SK-N-SH treated with all-trans-retinoic acid at 6 μM for 48 hours (cell line): ENCODE data around the gene IMPA2.

Source experiments
- ATAC-seq: fragments of 200-7000 bp; cut with Tn5 transposase; 3 replicates; pipeline ENCODE4 v1.9.1; 2020; ENCODE audit warnings: mild to moderate bottlenecking, moderate library complexity
- ARNTL ChIP-seq: fragments of 450-650 bp; formaldehyde crosslinking; IDR thresholded peaks from 2 replicates; pipeline ENCODE4 v1.5.0; 2020; ENCODE audit warnings: low read depth, mild to moderate bottlenecking, moderate library complexity, borderline replicate concordance
- CSDC2 ChIP-seq: fragments of 250-450 bp; sonication (Bioruptor Pico); IDR thresholded peaks from 2 replicates; pipeline ENCODE4 v1.5.0; 2020; ENCODE audit warnings: mild to moderate bottlenecking, moderate library complexity
- ESRRG ChIP-seq: fragments of 250-450 bp; sonication (Bioruptor Pico); IDR thresholded peaks from 2 replicates; pipeline ENCODE4 v1.6.1; 2021; ENCODE audit warnings: mild to moderate bottlenecking
- GLIS3 ChIP-seq: fragments of 250-450 bp; sonication (Bioruptor Pico); IDR thresholded peaks from 2 replicates; pipeline ENCODE4 v1.5.0; 2020; ENCODE audit warnings: mild to moderate bottlenecking, moderate library complexity
- ISL1 ChIP-seq: fragments of 250-450 bp; sonication (Bioruptor Pico); IDR thresholded peaks from 2 replicates; pipeline ENCODE4 v2.1.2; 2022; ENCODE audit warnings: mild to moderate bottlenecking, moderate library complexity
- PPARA ChIP-seq: fragments of 250-450 bp; sonication (Bioruptor Pico); IDR thresholded peaks from 2 replicates; pipeline ENCODE4 v1.5.0; 2020; ENCODE audit warnings: mild to moderate bottlenecking, borderline replicate concordance
- RARB ChIP-seq: fragments of 250-450 bp; sonication (Bioruptor Pico); IDR thresholded peaks from 2 replicates; pipeline ENCODE4 v1.8.0; 2021; ENCODE audit warnings: mild to moderate bottlenecking, moderate library complexity
- SNAI2 ChIP-seq: fragments of 250-450 bp; sonication (Bioruptor Pico); IDR thresholded peaks from 2 replicates; pipeline ENCODE4 v1.5.0; 2020; ENCODE audit warnings: mild to moderate bottlenecking, moderate library complexity
- TCF4 ChIP-seq: fragments of 250-450 bp; sonication (Bioruptor Pico); IDR thresholded peaks from 2 replicates; pipeline ENCODE4 v1.8.0; 2021; ENCODE audit warnings: mild to moderate bottlenecking, moderate library complexity, borderline replicate concordance
- TOX ChIP-seq: fragments of 250-450 bp; sonication (Bioruptor Pico); IDR thresholded peaks from 2 replicates; pipeline ENCODE4 v1.8.0; 2021; ENCODE audit warnings: mild to moderate bottlenecking, moderate library complexity, borderline replicate concordance
- ZC3H10 ChIP-seq: fragments of 250-450 bp; sonication (Bioruptor Pico); IDR thresholded peaks from 2 replicates; pipeline ENCODE4 v1.5.1; 2021; ENCODE audit warnings: mild to moderate bottlenecking, moderate library complexity
- ZFP3 ChIP-seq: fragments of 250-450 bp; sonication (Bioruptor Pico); IDR thresholded peaks from 2 replicates; pipeline ENCODE4 v1.5.0; 2020; ENCODE audit warnings: mild to moderate bottlenecking, moderate library complexity
- ZFP30 ChIP-seq: fragments of 450-650 bp; formaldehyde crosslinking; IDR thresholded peaks from 2 replicates; pipeline ENCODE4 v1.5.0; 2022; ENCODE audit warnings: mild to moderate bottlenecking, moderate library complexity
- ZNF565 ChIP-seq: fragments of 450-650 bp; formaldehyde crosslinking; conservative IDR thresholded peaks from 2 replicates; pipeline ENCODE4 v1.5.0; 2020; ENCODE audit warnings: low read depth, mild to moderate bottlenecking, moderate library complexity
- ZNF70 ChIP-seq: fragments of 450-650 bp; formaldehyde crosslinking; IDR thresholded peaks from 2 replicates; pipeline ENCODE4 v1.5.0; 2020; ENCODE audit warnings: mild to moderate bottlenecking, moderate library complexity
- ZNF8 ChIP-seq: fragments of 450-650 bp; formaldehyde crosslinking; IDR thresholded peaks from 2 replicates; pipeline ENCODE4 v1.5.0; 2020; ENCODE audit warnings: mild to moderate bottlenecking, moderate library complexity
- TF ChIP-seq, protein P1 (sequence below): fragments of 250-450 bp; sonication (Bioruptor Pico); IDR thresholded peaks from 2 replicates; pipeline ENCODE4 v1.5.1; 2020; ENCODE audit warnings: low read depth, mild to moderate bottlenecking, moderate library complexity
- TF ChIP-seq, protein P2 (sequence below): fragments of 250-450 bp; sonication (Bioruptor Pico); IDR thresholded peaks from 2 replicates; pipeline ENCODE4 v1.8.0; 2021; ENCODE audit warnings: low read depth, mild to moderate bottlenecking, moderate library complexity, borderline replicate concordance
- TF ChIP-seq, protein P3 (sequence below): fragments of 250-450 bp; sonication (Bioruptor Pico); IDR thresholded peaks from 2 replicates; pipeline ENCODE4 v1.5.0; 2020; ENCODE audit warnings: mild to moderate bottlenecking, moderate library complexity

Gene IMPA2

DNA sequence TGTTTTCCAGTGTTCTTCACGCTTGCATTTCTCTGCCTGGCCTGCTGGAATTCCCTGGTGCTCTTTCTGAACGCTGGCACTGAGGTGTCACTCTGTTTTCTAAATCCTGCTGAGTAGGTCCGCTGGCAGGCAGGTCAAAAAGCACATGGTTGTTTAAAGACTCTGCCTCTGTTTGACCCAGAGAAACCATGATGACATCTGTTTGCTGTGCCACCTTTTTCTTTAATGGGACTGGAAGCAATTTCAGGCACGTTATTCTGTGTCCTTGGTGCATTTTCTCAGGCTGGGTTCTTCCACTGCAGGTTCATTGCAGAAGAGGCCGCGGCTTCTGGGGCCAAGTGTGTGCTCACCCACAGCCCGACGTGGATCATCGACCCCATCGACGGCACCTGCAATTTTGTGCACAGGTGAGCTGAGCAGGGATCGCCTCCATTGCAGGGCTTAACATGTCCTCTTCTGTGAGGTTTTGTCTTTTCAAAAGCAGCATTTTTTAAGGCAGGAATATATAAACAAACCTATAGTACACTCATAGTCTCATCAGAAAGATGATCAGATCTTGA, 28.4 kb downstream of the IMPA2 start:
- TF ChIP-seq PPARA (no peak), ZNF70 (CRISPR knock-in tag) (no peak), ZC3H10 (no peak), ZFP3 (CRISPR knock-in tag) (no peak), ESRRG (CRISPR knock-in tag) (no peak), TCF4 (CRISPR knock-in tag) (no peak), CSDC2 (CRISPR knock-in tag) (no peak), ZFP30 (no peak), ISL1 (CRISPR knock-in tag) (no peak), SNAI2 (CRISPR knock-in tag) (no peak), TOX (CRISPR knock-in tag) (no peak)
- TF ChIP-seq, protein P1, sequence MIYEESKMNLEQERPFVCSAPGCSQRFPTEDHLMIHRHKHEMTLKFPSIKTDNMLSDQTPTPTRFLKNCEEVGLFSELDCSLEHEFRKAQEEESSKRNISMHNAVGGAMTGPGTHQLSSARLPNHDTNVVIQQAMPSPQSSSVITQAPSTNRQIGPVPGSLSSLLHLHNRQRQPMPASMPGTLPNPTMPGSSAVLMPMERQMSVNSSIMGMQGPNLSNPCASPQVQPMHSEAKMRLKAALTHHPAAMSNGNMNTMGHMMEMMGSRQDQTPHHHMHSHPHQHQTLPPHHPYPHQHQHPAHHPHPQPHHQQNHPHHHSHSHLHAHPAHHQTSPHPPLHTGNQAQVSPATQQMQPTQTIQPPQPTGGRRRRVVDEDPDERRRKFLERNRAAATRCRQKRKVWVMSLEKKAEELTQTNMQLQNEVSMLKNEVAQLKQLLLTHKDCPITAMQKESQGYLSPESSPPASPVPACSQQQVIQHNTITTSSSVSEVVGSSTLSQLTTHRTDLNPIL (CRISPR knock-in tag) = no peak
- TF ChIP-seq, protein P2, sequence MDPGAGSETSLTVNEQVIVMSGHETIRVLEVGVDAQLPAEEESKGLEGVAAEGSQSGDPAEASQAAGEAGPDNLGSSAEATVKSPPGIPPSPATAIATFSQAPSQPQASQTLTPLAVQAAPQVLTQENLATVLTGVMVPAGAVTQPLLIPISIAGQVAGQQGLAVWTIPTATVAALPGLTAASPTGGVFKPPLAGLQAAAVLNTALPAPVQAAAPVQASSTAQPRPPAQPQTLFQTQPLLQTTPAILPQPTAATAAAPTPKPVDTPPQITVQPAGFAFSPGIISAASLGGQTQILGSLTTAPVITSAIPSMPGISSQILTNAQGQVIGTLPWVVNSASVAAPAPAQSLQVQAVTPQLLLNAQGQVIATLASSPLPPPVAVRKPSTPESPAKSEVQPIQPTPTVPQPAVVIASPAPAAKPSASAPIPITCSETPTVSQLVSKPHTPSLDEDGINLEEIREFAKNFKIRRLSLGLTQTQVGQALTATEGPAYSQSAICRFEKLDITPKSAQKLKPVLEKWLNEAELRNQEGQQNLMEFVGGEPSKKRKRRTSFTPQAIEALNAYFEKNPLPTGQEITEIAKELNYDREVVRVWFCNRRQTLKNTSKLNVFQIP (CRISPR knock-in tag) = no peak
- ATAC-seq = no peak

DNA sequence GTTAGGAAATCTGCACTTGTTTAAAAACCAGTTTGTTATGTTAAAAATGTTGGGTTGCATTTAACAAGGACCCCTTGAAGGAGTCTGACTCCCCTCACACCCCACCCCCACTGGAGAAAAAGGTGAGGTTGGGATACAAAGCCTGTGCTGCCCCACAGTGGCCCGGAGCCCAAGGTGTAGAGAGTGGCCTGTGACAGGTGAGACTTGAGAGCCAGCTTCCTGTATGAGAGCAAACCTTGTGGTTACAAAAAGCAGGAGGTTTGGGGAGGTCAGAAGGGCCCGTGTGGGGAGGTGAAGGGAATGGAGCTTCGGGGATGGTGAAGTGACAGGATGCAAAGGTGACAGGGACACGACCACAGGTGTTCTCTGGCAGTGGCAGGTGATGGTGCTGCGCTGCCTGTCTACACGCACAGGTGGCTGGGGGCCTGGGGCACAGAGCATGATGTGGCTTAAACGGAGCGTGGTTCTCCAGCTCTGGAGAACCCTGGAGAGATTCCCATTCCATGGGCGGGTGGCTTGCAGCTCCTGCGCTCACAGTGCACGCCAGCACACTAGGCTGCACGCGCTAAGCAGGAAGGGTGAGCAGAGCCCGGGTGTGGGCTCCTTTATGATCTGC, 29.0 kb downstream of the IMPA2 start:
- TF ChIP-seq ZFP30 (no peak), ZNF565 (CRISPR knock-in tag) (no peak), ARNTL (no peak), SNAI2 (CRISPR knock-in tag) (no peak), PPARA (no peak), GLIS3 (CRISPR knock-in tag) (no peak), ESRRG (CRISPR knock-in tag) (no peak), ISL1 (CRISPR knock-in tag) (no peak), TOX (CRISPR knock-in tag) (no peak), ZC3H10 (no peak), RARB (CRISPR knock-in tag) (no peak), ZFP3 (CRISPR knock-in tag) (no peak)
- TF ChIP-seq, protein P2 (CRISPR knock-in tag) = no peak
- TF ChIP-seq, all 23 proteins: peak for 0
- ATAC-seq = no peak

DNA sequence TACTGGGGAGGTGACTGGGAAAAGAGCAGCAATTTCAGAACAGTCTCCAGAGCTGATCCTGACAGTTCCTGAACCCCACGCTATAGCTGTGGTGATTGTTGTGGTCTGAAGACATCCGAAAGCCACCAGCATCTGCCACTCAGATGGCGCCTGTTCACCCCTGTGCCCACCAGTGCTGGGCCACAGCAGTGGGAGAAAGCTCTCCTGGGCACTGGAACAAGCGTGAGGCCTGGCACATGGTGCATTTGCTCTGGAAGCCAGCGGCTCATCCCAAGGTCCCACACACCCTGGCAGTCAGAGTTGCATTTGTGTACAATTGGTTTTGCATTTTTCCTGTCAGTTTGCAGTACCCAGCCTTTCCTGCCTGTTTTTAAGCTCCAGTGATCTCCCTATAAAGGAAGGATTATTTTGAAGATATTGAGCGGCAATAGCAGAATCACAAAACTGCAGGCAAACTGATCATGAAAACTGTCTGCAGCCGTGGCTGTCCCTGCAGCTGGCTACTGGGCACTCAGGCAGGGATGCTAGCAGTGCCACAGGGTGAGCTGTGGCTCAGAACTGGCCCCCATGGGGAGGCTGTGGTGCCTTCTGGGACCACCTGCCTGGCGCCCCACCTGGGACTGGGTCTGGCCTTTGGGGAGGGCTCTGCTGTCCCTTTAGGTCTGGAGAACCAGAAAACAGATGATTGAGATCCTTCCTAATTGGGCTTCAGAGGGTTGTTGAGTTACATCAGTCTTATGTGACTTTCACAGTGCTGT, 30.1 kb downstream of the IMPA2 start:
- TF ChIP-seq ZNF8 (CRISPR knock-in tag) (no peak), ZC3H10 (no peak), GLIS3 (CRISPR knock-in tag) (no peak), SNAI2 (CRISPR knock-in tag) (no peak), ZFP3 (CRISPR knock-in tag) (no peak), ZNF70 (CRISPR knock-in tag) (no peak), ZNF565 (CRISPR knock-in tag) (no peak), TOX (CRISPR knock-in tag) (no peak), CSDC2 (CRISPR knock-in tag) (no peak)
- TF ChIP-seq, protein P1 (CRISPR knock-in tag) = no peak
- ATAC-seq = no peak

DNA sequence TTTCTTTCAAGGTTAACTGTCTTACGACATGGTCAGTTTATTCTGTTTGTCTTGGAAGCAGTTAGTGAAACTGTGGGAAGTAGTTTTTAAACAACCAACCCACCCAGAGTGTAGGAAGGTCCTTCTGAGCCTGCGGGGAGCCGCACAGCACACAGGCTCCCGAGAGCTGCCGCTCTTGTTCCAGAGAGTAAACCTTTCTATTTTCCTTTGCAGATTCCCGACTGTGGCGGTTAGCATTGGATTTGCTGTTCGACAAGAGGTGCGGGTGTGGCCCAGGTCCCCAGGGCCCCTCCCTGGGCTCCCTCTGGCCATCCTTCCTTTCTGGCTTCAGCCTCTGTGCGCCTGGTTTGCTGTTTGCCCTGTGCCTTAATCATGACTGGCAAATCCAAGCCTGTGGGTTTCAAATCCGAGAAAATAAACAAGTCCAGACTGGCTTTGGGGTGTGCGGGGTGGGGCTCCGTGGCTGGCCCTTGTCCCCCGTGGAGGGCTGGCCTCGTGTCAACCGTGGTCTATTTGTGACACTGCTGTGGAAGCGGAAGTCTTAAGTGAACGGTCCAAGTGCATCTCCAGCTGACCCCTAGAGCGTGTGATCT, 30.7 kb downstream of the IMPA2 start:
- no peak for ATAC-seq
- TF ChIP-seq RARB (CRISPR knock-in tag) = no peak
- no peak for TF ChIP-seq PPARA
- no peak for TF ChIP-seq ZC3H10
- TF ChIP-seq, protein P3, sequence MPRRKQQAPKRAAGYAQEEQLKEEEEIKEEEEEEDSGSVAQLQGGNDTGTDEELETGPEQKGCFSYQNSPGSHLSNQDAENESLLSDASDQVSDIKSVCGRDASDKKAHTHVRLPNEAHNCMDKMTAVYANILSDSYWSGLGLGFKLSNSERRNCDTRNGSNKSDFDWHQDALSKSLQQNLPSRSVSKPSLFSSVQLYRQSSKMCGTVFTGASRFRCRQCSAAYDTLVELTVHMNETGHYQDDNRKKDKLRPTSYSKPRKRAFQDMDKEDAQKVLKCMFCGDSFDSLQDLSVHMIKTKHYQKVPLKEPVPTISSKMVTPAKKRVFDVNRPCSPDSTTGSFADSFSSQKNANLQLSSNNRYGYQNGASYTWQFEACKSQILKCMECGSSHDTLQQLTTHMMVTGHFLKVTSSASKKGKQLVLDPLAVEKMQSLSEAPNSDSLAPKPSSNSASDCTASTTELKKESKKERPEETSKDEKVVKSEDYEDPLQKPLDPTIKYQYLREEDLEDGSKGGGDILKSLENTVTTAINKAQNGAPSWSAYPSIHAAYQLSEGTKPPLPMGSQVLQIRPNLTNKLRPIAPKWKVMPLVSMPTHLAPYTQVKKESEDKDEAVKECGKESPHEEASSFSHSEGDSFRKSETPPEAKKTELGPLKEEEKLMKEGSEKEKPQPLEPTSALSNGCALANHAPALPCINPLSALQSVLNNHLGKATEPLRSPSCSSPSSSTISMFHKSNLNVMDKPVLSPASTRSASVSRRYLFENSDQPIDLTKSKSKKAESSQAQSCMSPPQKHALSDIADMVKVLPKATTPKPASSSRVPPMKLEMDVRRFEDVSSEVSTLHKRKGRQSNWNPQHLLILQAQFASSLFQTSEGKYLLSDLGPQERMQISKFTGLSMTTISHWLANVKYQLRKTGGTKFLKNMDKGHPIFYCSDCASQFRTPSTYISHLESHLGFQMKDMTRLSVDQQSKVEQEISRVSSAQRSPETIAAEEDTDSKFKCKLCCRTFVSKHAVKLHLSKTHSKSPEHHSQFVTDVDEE = no peak
- no peak for TF ChIP-seq SNAI2 (CRISPR knock-in tag)
- TF ChIP-seq CSDC2 (CRISPR knock-in tag) = no peak
- TF ChIP-seq, protein P2 (CRISPR knock-in tag) = no peak
- TF ChIP-seq ZFP3 (CRISPR knock-in tag) = no peak
- no peak for TF ChIP-seq ZNF70 (CRISPR knock-in tag)
- no peak for TF ChIP-seq GLIS3 (CRISPR knock-in tag)
- TF ChIP-seq ZNF8 (CRISPR knock-in tag) = no peak
- TF ChIP-seq TCF4 (CRISPR knock-in tag) = no peak
